PFSK-1 (cell line): ENCODE measurements around the gene FAM241A.

Experiments used
- FOXP2 ChIP-seq: optimal IDR thresholded peaks from 2 replicates; pipeline ENCODE3; 2011; ENCODE audit warnings: borderline replicate concordance, control low read depth, inconsistent platforms; ENCODE audit not compliant: insufficient read depth; ENCODE audit errors: extremely low read length, extremely low read depth
- POLR2AphosphoS5 ChIP-seq: IDR thresholded peaks from 2 replicates; pipeline ENCODE4 v1.6.1; 2012; ENCODE audit warnings: low read depth, mild to moderate bottlenecking, control low read depth, low read length, moderate library complexity
- REST ChIP-seq, 2 experiments: IDR thresholded peaks; 2 replicates each; pipeline versions ENCODE4 v1.6.1 to v1.8.0; 2011 to 2012; ENCODE audit warnings: low read depth in 2 of 2, low read length in 2 of 2, control low read depth in 1 of 2, inconsistent platforms in 1 of 2, mild to moderate bottlenecking in 1 of 2, moderate library complexity in 1 of 2; ENCODE audit not compliant: insufficient read depth in 1 of 2
- SIN3A ChIP-seq: IDR thresholded peaks from 2 replicates; pipeline ENCODE4 v1.6.1; 2012; ENCODE audit warnings: mild to moderate bottlenecking, low read length, moderate library complexity, borderline replicate concordance; ENCODE audit not compliant: insufficient read depth
- TAF1 ChIP-seq: IDR thresholded peaks from 2 replicates; pipeline ENCODE4 v1.6.1; 2012; ENCODE audit warnings: low read length, control low read depth, borderline replicate concordance; ENCODE audit not compliant: insufficient read depth

GRCh38 chr4:112142182-112142581 is 3.1 kb upstream of the FAM241A start:
- TF ChIP-seq TAF1 = no peak
- TF ChIP-seq REST (IDR thresholded peaks at IDR 0.05; ENCODE audit: insufficient read depth in 1 of 2, low read depth in 2 of 2, low read length in 2 of 2) = no peak
- no peak for TF ChIP-seq POLR2AphosphoS5
- no peak for TF ChIP-seq SIN3A
- TF ChIP-seq FOXP2 = no peak
